ENCODE measurements around the gene ZNF423. TPM values are rescaled to one million over a fixed set of nuclear protein-coding genes. Genes with fewer than 3 reads are reported as not detected.
A peak's percentile ranks its signal among the peaks of the same experiment; 100 is the strongest.

The ZNF423 gene
- total RNA-seq, 1 donor from 2014 or later = 10.7 TPM

GRCh38 chr16:49593424-49594040, 262.4 kb downstream of the ZNF423 start:
- intact Hi-C loops (cut with DNase I) = no loop called here
- no peak overlapping the region for H3K27ac ChIP-seq
- no peak for TF ChIP-seq CTCF (IDR thresholded peaks at IDR 0.05)

DNA sequence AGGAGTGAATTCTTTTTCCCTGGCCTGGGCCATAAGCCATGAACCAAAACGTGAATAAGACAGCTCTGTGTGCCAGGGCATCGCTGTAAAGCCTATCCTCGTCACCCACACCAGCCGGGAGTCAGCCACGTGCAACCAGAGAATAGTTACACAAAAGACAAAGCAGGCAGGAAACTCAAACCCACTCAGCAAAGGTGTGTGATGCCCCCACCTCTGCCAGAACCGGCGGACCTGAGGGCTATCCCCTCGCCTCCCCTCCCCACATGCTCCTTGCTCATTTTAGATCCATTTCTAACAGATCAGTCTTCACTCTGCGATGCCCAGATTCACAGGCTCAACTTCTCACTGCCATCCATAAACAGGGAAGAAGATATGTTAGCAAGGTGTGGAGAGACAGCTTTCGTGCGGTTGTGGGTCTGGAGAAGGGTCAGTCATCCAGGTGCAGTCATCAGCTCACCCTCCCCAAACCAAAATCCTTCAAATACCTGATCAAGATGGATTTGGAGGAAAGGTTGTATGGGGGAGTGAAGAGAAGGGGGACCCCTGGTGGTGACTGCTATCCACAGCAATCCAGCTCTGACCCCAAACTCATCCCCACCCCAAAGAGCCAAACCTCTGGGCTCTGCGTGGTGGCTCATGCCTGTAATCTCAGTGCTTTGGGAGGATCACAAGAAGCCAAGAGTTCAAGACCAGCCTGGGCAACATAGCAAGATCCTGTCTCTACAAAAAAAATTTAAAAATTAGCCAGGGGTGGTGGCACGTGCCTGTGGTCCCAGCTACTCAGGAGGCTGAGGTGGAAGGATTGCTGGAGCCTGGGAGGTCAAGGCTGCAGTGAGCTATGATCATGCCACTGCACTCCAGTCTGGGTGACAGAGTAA, 263.1 kb downstream of the ZNF423 start:
- DNase-seq (no peak), ATAC-seq (peak in 1 of 2 donors; percentile 60)
- TF ChIP-seq CTCF (IDR thresholded peaks at IDR 0.05) = peak; percentile 76
- Histone ChIP-seq H3K9me3 (no peaks in the 10 kb centered on the region), H3K4me1 (peaks cover 15% of the 10 kb centered on the region), H3K4me3 (no peak overlapping the region), H3K27me3 (ENCODE audit: low read depth) (no peaks in the 10 kb centered on the region), H3K27ac (no peak overlapping the region), H3K36me3 (no peaks in the 10 kb centered on the region)
- intact Hi-C loops (cut with DNase I) = no loop called here

More at GRCh38 chr16:49593424-49594040, 262.4 kb downstream of the ZNF423 start:
- H3K4me3 ChIP-seq = no peak overlapping the region
- ATAC-seq (no peak), DNase-seq (no peak)
- H3K36me3 ChIP-seq = no peaks in the 10 kb centered on the region
- H3K4me1 ChIP-seq = peaks cover 15% of the 10 kb centered on the region
- no peaks in the 10 kb centered on the region for H3K27me3 ChIP-seq (ENCODE audit: low read depth)
- no peaks in the 10 kb centered on the region for H3K9me3 ChIP-seq

GRCh38 chr16:49590166-49590871, 265.6 kb downstream of the ZNF423 start:
- TF ChIP-seq CTCF (IDR thresholded peaks at IDR 0.05) = no peak
- Histone ChIP-seq H3K4me3 (no peak overlapping the region), H3K9me3 (no peaks in the 10 kb centered on the region), H3K36me3 (no peaks in the 10 kb centered on the region), H3K27ac (no peak overlapping the region), H3K27me3 (ENCODE audit: low read depth) (no peaks in the 10 kb centered on the region), H3K4me1 (peaks cover under 1% of the 10 kb centered on the region)
- ATAC-seq (no peak), DNase-seq (no peak)
- intact Hi-C loops (cut with DNase I) = no loop called here

GRCh38 chr16:49589544-49590031, 266.3 kb downstream of the ZNF423 start:
- intact Hi-C loops (cut with DNase I) = no loop called here
- no peak for DNase-seq
- no peak for ATAC-seq
- H3K36me3 ChIP-seq = no peaks in the 10 kb centered on the region
- no peak for TF ChIP-seq CTCF (IDR thresholded peaks at IDR 0.05)
- H3K4me3 ChIP-seq = no peak overlapping the region
- H3K27me3 ChIP-seq (ENCODE audit: low read depth) = no peaks in the 10 kb centered on the region
- H3K9me3 ChIP-seq = no peaks in the 10 kb centered on the region
- no peak overlapping the region for H3K27ac ChIP-seq
- H3K4me1 ChIP-seq = no peaks in the 10 kb centered on the region

GRCh38 chr16:49588729-49589384, 267.1 kb downstream of the ZNF423 start:
- Histone ChIP-seq H3K36me3 (no peaks in the 10 kb centered on the region), H3K9me3 (no peaks in the 10 kb centered on the region), H3K27me3 (ENCODE audit: low read depth) (no peaks in the 10 kb centered on the region), H3K27ac (no peak overlapping the region), H3K4me3 (no peak overlapping the region), H3K4me1 (no peaks in the 10 kb centered on the region)
- no peak for TF ChIP-seq CTCF (IDR thresholded peaks at IDR 0.05)
- intact Hi-C loops (cut with DNase I) = no loop called here
- DNase-seq (no peak), ATAC-seq (no peak)
